ENCODE results near the gene THOC6.

Gene THOC6

DNA sequence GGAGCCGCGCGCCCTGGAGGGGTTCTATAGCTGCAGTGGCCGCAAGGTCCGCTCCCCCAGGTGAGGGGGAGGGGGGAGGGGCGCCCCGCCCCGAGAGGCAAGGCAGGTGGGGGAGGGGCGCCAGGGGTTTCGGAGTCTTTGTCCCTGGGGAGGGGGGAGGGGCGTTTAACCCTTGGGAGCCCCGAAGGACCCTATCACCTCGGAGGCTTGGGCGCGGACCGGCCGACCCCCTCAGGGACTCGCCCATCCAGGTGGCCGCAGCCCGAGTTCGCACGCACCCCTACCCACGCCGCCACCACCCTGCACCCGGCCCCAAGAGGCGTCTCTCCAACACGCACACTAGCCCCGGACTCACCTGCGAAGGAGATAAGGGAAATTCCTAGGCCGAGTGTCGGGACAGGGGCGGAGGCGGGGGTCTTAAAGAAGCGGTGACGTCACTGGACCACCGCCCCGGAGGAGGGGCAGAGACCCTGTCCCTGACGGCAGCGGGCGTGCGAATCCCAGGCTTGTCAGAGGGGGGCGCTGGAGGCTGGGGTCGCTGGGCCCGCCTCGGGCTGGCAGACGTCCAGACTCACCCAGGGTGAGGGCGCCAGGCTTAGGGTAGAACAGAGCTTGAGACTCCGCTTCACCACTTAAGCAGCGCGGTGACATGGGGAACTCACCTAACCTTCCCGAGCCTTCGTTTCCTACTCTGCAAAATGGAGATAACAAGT, 5.9 kb upstream of the THOC6 start, which contains the start of gene CLDN6:
TSS of gene CLDN6 (minus strand) at position 390 of the 713 bp plus-strand sequence. CDS start 2,162 bp downstream, outside the sequence.
- no peak for DNase-seq

- no peak for DNase-seq
Observed at GRCh38 chr16:3019594-3020246, 4.1 kb upstream of the THOC6 start.

- peak; percentile 87 for DNase-seq
Observed at GRCh38 chr16:3020247-3020603, 3.6 kb upstream of the THOC6 start, which contains the start of gene TNFRSF12A. Gene TNFRSF12A (plus strand): TSS chr16:3020368. CDS start chr16:3020398, 30 bp downstream.

- peak; percentile 83 for DNase-seq
Observed at GRCh38 chr16:3020604-3021448, 3.0 kb upstream of the THOC6 start.

GRCh38 chr16:3021449-3022207, 2.2 kb upstream of the THOC6 start:
- peak; percentile 88 for DNase-seq

DNA sequence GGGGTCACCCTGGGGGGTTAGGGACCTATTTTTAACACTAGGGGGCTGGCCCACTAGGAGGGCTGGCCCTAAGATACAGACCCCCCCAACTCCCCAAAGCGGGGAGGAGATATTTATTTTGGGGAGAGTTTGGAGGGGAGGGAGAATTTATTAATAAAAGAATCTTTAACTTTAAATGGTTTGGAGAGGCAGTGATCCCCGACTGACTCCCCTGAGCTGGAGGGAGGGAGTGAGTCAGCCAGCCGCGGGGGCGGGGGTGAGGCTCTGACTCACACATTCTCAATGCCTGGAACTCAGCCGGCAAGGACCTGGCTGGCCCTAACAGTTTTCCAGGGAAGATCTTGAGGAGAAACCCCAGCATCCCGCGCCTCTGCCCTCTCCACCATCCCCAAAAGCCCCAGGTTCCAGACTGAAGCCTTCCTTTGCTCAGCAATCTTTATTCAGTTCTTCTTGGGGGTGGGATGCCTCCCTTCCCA, 1.6 kb upstream of the THOC6 start:
- DNase-seq: peak; percentile 94

- no peak for DNase-seq
Observed at GRCh38 chr16:3022684-3023414, 986 bp upstream of the THOC6 start.

- peak; percentile 79 for DNase-seq
Observed at GRCh38 chr16:3023415-3023668, 493 bp upstream of the THOC6 start.

GRCh38 chr16:3025032-3026002, 1.5 kb downstream of the THOC6 start:
- no peak for DNase-seq

GRCh38 chr16:3026003-3026378, 2.2 kb downstream of the THOC6 start:
- no peak for DNase-seq

DNA sequence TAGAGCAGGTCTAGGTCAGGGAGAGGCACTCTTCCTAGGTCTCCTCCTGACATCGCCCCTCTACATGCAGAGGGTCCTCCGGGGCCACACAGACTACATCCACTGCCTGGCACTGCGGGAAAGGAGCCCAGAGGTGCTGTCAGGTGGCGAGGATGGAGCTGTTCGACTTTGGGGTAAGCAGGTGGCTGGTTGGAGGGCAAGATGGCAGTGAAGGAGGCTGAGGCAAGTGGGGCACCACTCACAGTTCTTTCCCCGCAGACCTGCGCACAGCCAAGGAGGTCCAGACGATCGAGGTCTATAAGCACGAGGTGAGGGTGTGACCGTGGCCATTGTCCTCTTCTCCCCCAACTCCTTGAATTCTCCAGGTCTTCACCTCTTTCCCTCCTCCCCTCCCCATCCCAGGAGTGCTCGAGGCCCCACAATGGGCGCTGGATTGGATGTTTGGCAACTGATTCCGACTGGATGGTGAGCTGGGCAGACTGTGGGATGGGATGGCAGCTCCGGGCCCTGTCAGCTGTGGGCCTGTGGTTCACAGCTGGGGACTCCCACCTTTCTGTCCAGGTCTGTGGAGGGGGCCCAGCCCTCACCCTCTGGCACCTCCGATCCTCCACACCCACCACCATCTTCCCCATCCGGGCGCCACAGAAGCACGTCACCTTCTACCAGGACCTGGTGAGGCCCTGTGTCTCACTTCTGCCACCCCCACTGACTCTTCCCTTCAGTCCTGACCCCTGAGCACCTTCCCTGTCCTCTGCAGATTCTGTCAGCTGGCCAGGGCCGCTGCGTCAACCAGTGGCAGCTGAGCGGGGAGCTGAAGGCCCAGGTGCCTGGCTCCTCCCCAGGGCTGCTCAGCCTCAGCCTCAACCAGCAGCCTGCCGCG, 3.0 kb downstream of the THOC6 start:
- DNase-seq: no peak

DNA sequence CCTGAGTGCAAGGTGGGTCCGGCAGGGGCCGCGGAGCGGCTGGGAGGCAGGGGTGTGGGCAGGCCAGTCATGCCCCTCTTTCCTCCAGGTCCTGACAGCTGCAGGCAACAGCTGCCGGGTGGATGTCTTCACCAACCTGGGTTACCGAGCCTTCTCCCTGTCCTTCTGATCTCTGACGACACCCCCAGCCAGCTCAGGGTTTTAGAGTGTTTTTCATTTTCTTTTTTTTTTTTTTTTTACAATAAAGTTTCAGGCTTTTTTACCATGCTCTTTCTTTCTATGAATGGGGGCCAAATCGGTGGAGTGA, 3.6 kb downstream of the THOC6 start:
- DNase-seq: no peak

GRCh38 chr16:3027983-3028715, 4.3 kb downstream of the THOC6 start:
- DNase-seq: peak; percentile 86

- no peak for DNase-seq
Observed at GRCh38 chr16:3028716-3029319, 5.0 kb downstream of the THOC6 start.

- no peak for DNase-seq
Observed at GRCh38 chr16:3029491-3030221, 5.8 kb downstream of the THOC6 start.

DNA sequence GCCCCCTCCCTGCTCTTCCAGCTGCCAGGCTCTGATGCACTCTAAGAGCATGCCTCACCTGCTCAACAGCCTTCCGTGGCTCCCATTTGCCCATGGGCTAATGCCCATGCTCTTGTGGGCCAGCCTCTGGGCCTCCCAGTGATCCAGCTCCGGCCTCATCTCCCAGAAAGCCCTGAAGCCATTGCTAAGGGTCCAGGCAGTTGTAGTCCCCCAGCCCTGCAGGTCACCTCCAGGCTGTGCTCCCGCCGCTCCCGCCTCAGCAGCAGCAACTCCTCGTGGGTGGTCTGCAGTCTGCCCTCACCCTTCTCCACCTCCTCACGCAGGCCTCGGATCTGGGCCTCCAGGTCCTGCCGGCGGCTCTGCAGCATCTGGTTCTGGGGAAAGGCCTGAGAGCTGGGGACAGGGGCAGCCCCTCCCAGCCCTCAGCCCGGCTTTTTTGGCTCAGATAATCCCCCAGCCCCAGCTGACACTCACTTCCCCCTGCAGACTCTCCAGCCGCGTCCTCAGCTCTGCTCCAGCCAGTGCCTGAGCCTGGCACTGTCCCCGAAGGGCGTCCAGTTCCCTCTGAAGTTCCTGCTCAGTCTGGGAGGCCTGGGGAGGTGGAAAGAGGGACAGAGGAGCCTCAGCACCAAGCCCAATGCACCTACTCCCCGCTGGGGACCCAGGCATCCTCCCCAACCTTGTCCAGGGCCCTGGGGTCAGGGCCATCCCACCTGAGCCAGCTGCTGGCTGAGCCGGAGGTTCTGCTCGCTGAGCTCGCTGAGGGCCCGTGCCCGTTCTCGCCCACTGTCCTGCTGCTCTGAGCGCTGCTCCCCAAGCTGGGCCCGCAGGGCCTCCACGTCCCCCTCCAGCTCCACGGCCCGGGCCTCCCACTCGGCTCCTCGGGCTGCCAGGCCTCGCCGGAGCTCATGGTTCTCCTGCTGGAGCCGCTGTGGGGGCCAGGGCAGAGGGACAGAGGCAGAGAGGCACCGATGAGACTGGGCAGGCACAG, 6.7 kb downstream of the THOC6 start:
- DNase-seq: no peak

- DNase-seq: no peak
Observed at GRCh38 chr16:3032624-3033023, 8.8 kb downstream of the THOC6 start.

Measured in femur (tissue), 1 donor.